ENCODE measurements around the gene IQCH.

- TF ChIP-seq CTCF (conservative IDR thresholded peaks at IDR 0.05; ENCODE audit: low read depth, low read length) (no peak), EZH2 (IDR thresholded peaks at IDR 0.05; ENCODE audit: low read length, unreplicated experiment) (no peak), EZH2phosphoT487 (IDR thresholded peaks at IDR 0.05; ENCODE audit: borderline replicate concordance, low read length) (no peak)
Observed at GRCh38 chr15:67281714-67282113, 27.1 kb downstream of the IQCH start.

Measured in PC-3 (cell line).